Measurements from ENCODE around the gene ZFHX3. TPM values are rescaled to one million over a fixed set of nuclear protein-coding genes. Genes with fewer than 3 reads are reported as not detected.
A peak's percentile ranks its signal among the peaks of the same experiment; 100 is the strongest.

ZFHX3 gene
- total and polyA plus RNA-seq, 2 donors (not counting 1 experiment from before 2014, with no cell fraction given), result 4.7 to 7.3 TPM

DNA sequence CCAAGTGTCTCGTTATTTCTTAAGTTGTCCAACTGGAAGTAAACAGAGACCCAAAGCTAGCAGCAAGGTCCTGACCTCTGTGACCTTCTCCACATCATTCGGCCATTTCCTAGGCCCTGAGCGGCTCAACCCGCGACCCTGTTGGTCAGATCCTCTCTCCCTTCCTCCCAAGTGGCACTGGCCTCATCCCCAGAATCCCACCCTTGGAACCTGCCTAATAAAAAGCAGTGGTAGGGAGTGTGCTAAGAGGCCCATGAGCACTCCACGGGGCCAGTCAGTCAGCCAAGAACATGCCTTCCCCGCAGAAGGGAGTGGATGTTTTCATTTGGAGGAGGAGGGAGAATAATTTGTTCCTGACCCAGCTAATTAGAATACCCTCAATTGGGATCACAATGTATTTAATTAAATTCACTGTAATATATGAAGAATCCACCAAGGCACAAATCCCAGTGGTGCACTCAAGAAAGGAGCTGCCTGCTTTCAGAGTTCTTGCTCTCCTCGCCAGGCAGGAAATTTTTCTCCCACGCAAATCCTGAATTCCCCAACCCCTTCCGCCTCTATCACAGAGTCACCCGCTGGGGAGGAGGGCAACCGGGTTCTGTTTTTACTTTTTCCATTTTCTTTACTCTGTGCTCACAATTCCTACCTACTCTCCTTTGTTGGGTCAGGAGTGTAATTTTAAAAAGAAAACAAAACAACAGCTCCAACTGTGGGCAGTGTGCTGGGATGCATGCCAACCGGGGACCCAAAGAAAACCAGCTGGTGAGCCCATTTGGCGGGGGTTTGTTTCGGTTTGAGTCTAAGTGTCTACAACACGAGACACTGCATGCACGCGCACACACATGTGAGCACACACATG is 153.4 kb downstream of the ZFHX3 start:
- no peak for TF ChIP-seq EZH2 (IDR thresholded peaks at IDR 0.05; ENCODE audit: low read length, missing control alignments)
- TF ChIP-seq, protein P1, sequence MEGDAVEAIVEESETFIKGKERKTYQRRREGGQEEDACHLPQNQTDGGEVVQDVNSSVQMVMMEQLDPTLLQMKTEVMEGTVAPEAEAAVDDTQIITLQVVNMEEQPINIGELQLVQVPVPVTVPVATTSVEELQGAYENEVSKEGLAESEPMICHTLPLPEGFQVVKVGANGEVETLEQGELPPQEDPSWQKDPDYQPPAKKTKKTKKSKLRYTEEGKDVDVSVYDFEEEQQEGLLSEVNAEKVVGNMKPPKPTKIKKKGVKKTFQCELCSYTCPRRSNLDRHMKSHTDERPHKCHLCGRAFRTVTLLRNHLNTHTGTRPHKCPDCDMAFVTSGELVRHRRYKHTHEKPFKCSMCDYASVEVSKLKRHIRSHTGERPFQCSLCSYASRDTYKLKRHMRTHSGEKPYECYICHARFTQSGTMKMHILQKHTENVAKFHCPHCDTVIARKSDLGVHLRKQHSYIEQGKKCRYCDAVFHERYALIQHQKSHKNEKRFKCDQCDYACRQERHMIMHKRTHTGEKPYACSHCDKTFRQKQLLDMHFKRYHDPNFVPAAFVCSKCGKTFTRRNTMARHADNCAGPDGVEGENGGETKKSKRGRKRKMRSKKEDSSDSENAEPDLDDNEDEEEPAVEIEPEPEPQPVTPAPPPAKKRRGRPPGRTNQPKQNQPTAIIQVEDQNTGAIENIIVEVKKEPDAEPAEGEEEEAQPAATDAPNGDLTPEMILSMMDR (conservative IDR thresholded peaks at IDR 0.05 in 1 of 2, IDR thresholded peaks at IDR 0.05 in 1 of 2; ENCODE audit: low read depth in 1 of 2, low read length in 2 of 2), result no peak
- Histone ChIP-seq H3K79me2 (ENCODE audit: control insufficient read depth, insufficient read depth, low read length) (peaks cover 23% of the 10 kb centered on the region), H3K27me3 (ENCODE audit: control insufficient read depth, insufficient read depth, low read length) (no peaks in the 10 kb centered on the region), H3K36me3 (ENCODE audit: control insufficient read depth, insufficient read depth, low read length) (peaks cover 4% of the 10 kb centered on the region), H3K4me2 (ENCODE audit: extremely low read depth, insufficient read depth, low read length) (peak overlapping the region; percentile 79), H3K9ac (ENCODE audit: insufficient read depth, low read length) (peak overlapping the region; percentile 10), H3K4me1 (ENCODE audit: control insufficient read depth, extremely low read depth, insufficient read depth, low read length) (peaks cover 9% of the 10 kb centered on the region), H3K4me3 (replicated peaks in 1 of 4; ENCODE audit: control extremely low read depth in 1 of 4, insufficient read depth in 1 of 4, low read depth in 3 of 4, low read length in 4 of 4) (peak overlapping the region in 2 of 4 experiments; percentile 1 to 44), H4K20me1 (ENCODE audit: control insufficient read depth, extremely low read depth, insufficient read depth, low read length) (no peaks in the 10 kb centered on the region), H3K9me3 (ENCODE audit: control insufficient read depth, insufficient read depth, low read depth, low read length) (no peaks in the 10 kb centered on the region), H2AFZ (ENCODE audit: low read length) (no peak overlapping the region), H3K27ac (ENCODE audit: insufficient read depth, low read length) (peak overlapping the region; percentile 63)
- DNase-seq (ENCODE audit: low read depth in 2 of 2), result peak in 1 of 2 donors; percentile 60

DNA sequence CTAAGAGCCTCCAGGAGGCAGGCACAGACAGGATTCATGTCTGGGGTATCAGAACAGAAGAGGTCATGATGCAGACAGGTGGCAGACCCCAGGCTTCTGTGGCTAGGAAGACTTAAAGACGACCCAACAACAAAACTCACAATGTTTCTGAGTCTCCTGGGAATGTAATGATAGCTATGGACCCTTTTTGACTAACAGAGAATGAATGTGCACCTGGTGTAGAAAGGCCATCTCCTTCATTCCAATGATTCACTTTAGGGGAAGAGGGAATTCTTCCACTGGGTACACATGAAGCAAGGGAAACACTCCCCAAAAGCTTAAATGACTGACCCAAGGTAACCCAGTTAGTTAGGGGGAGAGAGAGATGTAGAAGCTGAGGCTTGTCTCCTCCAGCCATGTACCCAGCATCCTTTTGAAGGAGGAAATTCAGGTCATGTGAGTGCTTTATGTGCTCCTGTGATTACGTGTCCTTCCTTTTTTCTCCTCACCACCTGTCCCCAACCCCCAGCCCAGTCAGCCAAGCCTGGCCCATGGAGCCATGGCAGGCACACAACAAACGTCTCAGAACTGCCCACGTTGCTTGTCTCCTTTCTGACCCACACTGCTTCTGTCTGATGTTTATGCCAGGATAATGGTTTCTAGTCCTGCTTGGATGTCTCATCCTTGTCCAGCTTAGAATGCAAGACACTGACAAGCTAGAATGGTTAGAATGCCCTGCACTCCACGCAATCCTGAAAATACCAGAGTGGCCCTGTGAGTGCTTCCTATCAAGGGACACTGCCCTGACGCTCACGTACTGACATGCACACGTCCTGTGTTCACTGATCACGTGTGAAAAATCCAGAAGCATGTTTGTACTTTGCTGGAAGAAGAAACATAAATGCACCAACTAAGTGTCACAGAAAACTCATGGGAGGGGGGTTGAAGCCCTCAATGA is 156.4 kb downstream of the ZFHX3 start:
- no peaks in the 10 kb centered on the region for H3K9me3 ChIP-seq (ENCODE audit: control insufficient read depth, insufficient read depth, low read depth, low read length)
- peaks cover 9% of the 10 kb centered on the region for H3K4me1 ChIP-seq (ENCODE audit: control insufficient read depth, extremely low read depth, insufficient read depth, low read length)
- no peaks in the 10 kb centered on the region for H3K27me3 ChIP-seq (ENCODE audit: control insufficient read depth, insufficient read depth, low read length)
- peaks cover 22% of the 10 kb centered on the region for H3K79me2 ChIP-seq (ENCODE audit: control insufficient read depth, insufficient read depth, low read length)
- H4K20me1 ChIP-seq (ENCODE audit: control insufficient read depth, extremely low read depth, insufficient read depth, low read length), result no peaks in the 10 kb centered on the region
- H3K36me3 ChIP-seq (ENCODE audit: control insufficient read depth, insufficient read depth, low read length), result peaks cover 14% of the 10 kb centered on the region
- no peak for DNase-seq (ENCODE audit: low read depth in 2 of 2)
- H3K4me3 ChIP-seq (replicated peaks in 1 of 4; ENCODE audit: control extremely low read depth in 1 of 4, insufficient read depth in 1 of 4, low read depth in 3 of 4, low read length in 4 of 4), result no peak overlapping the region
- no peak overlapping the region for H3K9ac ChIP-seq (ENCODE audit: insufficient read depth, low read length)
- TF ChIP-seq, protein P1 (conservative IDR thresholded peaks at IDR 0.05 in 1 of 2, IDR thresholded peaks at IDR 0.05 in 1 of 2; ENCODE audit: low read depth in 1 of 2, low read length in 2 of 2), result no peak
- no peak for TF ChIP-seq EZH2 (IDR thresholded peaks at IDR 0.05; ENCODE audit: low read length, missing control alignments)
- no peak overlapping the region for H3K27ac ChIP-seq (ENCODE audit: insufficient read depth, low read length)
- no peak overlapping the region for H2AFZ ChIP-seq (ENCODE audit: low read length)
- H3K4me2 ChIP-seq (ENCODE audit: extremely low read depth, insufficient read depth, low read length), result no peak overlapping the region

DNA sequence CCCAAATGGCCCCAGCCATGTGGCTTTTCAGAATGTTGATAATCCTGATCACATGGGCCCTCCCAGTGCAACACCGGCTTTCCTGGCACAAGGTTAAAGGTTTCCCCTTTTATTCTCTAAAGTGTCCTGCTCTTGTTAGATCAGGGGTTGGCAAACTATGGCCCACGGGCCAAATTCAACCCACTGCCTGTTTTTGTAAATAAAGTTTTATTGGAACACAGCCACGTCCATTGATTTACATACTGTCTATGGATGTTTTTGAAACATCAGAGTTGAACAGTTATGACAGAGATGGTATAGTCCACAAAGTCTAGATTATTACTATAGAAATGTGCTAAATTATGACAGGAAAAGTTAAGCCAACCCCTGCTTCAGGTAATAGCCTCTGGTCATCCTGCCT is 157.3 kb downstream of the ZFHX3 start:
- no peak overlapping the region for H3K4me3 ChIP-seq (replicated peaks in 1 of 4; ENCODE audit: control extremely low read depth in 1 of 4, insufficient read depth in 1 of 4, low read depth in 3 of 4, low read length in 4 of 4)
- H3K9ac ChIP-seq (ENCODE audit: insufficient read depth, low read length), result no peak overlapping the region
- peaks cover 15% of the 10 kb centered on the region for H3K36me3 ChIP-seq (ENCODE audit: control insufficient read depth, insufficient read depth, low read length)
- H3K9me3 ChIP-seq (ENCODE audit: control insufficient read depth, insufficient read depth, low read depth, low read length), result no peaks in the 10 kb centered on the region
- H2AFZ ChIP-seq (ENCODE audit: low read length), result no peak overlapping the region
- H4K20me1 ChIP-seq (ENCODE audit: control insufficient read depth, extremely low read depth, insufficient read depth, low read length), result no peaks in the 10 kb centered on the region
- peaks cover 22% of the 10 kb centered on the region for H3K79me2 ChIP-seq (ENCODE audit: control insufficient read depth, insufficient read depth, low read length)
- H3K4me2 ChIP-seq (ENCODE audit: extremely low read depth, insufficient read depth, low read length), result no peak overlapping the region
- no peaks in the 10 kb centered on the region for H3K27me3 ChIP-seq (ENCODE audit: control insufficient read depth, insufficient read depth, low read length)
- H3K27ac ChIP-seq (ENCODE audit: insufficient read depth, low read length), result no peak overlapping the region
- H3K4me1 ChIP-seq (ENCODE audit: control insufficient read depth, extremely low read depth, insufficient read depth, low read length), result peaks cover 9% of the 10 kb centered on the region
- TF ChIP-seq, protein P1 (conservative IDR thresholded peaks at IDR 0.05 in 1 of 2, IDR thresholded peaks at IDR 0.05 in 1 of 2; ENCODE audit: low read depth in 1 of 2, low read length in 2 of 2), result no peak
- no peak for TF ChIP-seq EZH2 (IDR thresholded peaks at IDR 0.05; ENCODE audit: low read length, missing control alignments)
- DNase-seq (ENCODE audit: low read depth in 2 of 2), result no peak

Measured in fibroblast of lung (primary cell).